SK-N-SH (cell line): ENCODE results near the gene IQUB. TPM values are rescaled to one million over a fixed set of nuclear protein-coding genes. Genes with fewer than 3 reads are reported as not detected.

Experiments used
- CTCF ChIA-PET: fragments of 300-600, 350-600 bp; formaldehyde crosslinking; extraction: SDS; loops from one replicate; lab custom pipeline; 2021; lab: Yijun Ruan, JAX
- POLR2A ChIA-PET: fragments of 350-600 bp; sonication (Branson Sonifier 250); formaldehyde crosslinking; extraction: SDS; loops from one replicate; lab custom pipeline; 2020; ENCODE audit warnings: antibody characterized with exemption, inconsistent platforms; lab: Yijun Ruan, JAX
- DNase-seq: peaks from one replicate; pipeline ENCODE4 v3.0.0; 2012
- H2AFZ ChIP-seq: fragments of 200-600 bp; sonication (generic); 2 replicates; pipeline ENCODE4 v1.8.1; 2016; ENCODE audit warnings: antibody characterized with exemption, mild to moderate bottlenecking, low read depth
- H3F3A ChIP-seq: fragments of 200-600 bp; sonication (generic); replicated peaks from 2 replicates; pipeline ENCODE3; 2016; ENCODE audit warnings: antibody characterized with exemption, mild to moderate bottlenecking; ENCODE audit not compliant: insufficient read depth
- H3K27ac ChIP-seq, 2 experiments: fragments of 200-500 bp in 1 of 2; fragments of 200-600 bp in 1 of 2; sonication (Bioruptor generic) in 1 of 2; sonication (generic), shearing (Covaris generic) in 1 of 2; 2 replicates each; pipeline versions ENCODE4 v1.5.1 to v1.6.1; 2014 to 2016; ENCODE audit warnings: low read depth in 2 of 2, inconsistent platforms in 1 of 2, low read length in 1 of 2, mild to moderate bottlenecking in 1 of 2, mixed read lengths in 1 of 2
- H3K27me3 ChIP-seq: fragments of 200-600 bp; sonication (generic), shearing (Covaris generic); 2 replicates; pipeline ENCODE4 v1.6.1; 2016; ENCODE audit warnings: mixed run types; ENCODE audit not compliant: insufficient read depth
- H3K36me3 ChIP-seq, 2 experiments: fragments of 200-500 bp in 1 of 2; fragments of 200-600 bp in 1 of 2; sonication (Bioruptor generic) in 1 of 2; sonication (generic) in 1 of 2; replicated peaks in 1 of 2; 2 replicates each; pipeline versions ENCODE3 to v1.5.1; 2014 to 2016; ENCODE audit warnings: low read length in 1 of 2, mild to moderate bottlenecking in 1 of 2; ENCODE audit not compliant: insufficient read depth in 2 of 2, control insufficient read depth in 1 of 2
- H3K4me1 ChIP-seq, 2 experiments: fragments of 200-500 bp in 1 of 2; fragments of 200-600 bp in 1 of 2; sonication (Bioruptor generic) in 1 of 2; sonication (generic), shearing (Covaris generic) in 1 of 2; 2 replicates each; pipeline versions ENCODE4 v1.5.1 to v1.6.1; 2014 to 2016; ENCODE audit warnings: low read depth in 1 of 2, low read length in 1 of 2, mixed run types in 1 of 2; ENCODE audit not compliant: insufficient read depth in 2 of 2, control insufficient read depth in 1 of 2
- H3K4me2 ChIP-seq: fragments of 200-600 bp; sonication (generic), shearing (Covaris generic); 2 replicates; pipeline ENCODE4 v1.6.1; 2017; ENCODE audit warnings: mixed run types
- H3K4me3 ChIP-seq, 2 experiments: fragments of 200-500 bp in 1 of 2; fragments of 200-600 bp in 1 of 2; sonication (Bioruptor generic) in 1 of 2; sonication (generic), shearing (Covaris generic) in 1 of 2; 2 replicates each; pipeline versions ENCODE4 v1.5.1 to v1.8.1; 2014 to 2016; ENCODE audit warnings: low read depth in 2 of 2, inconsistent platforms in 1 of 2, low read length in 1 of 2, mild to moderate bottlenecking in 1 of 2, mixed read lengths in 1 of 2, moderate library complexity in 1 of 2
- H3K79me2 ChIP-seq: fragments of 200-600 bp; sonication (generic); 2 replicates; pipeline ENCODE4 v1.8.1; 2017; ENCODE audit warnings: mild to moderate bottlenecking; ENCODE audit not compliant: insufficient read depth
- H3K9ac ChIP-seq: fragments of 200-600 bp; sonication (generic); 2 replicates; pipeline ENCODE4 v1.6.1; 2017; ENCODE audit warnings: mixed run types
- H3K9me2 ChIP-seq: fragments of 200-600 bp; sonication (generic); 2 replicates; pipeline ENCODE4 v1.6.1; 2017; ENCODE audit warnings: mixed run types
- H3K9me3 ChIP-seq: fragments of 200-600 bp; sonication (generic); 2 replicates; pipeline ENCODE4 v1.6.1; 2017; ENCODE audit warnings: mixed run types, mild to moderate bottlenecking, moderate library complexity
- H4K20me1 ChIP-seq: fragments of 200-600 bp; sonication (generic); 2 replicates; pipeline ENCODE4 v1.6.1; 2017; ENCODE audit warnings: mild to moderate bottlenecking, mixed run types; ENCODE audit not compliant: insufficient read depth
- CTCF ChIP-seq: fragments of 200-600 bp; sonication (generic); IDR thresholded peaks from 2 replicates; pipeline ENCODE4 v1.6.1; 2017; ENCODE audit warnings: antibody characterized with exemption, mild to moderate bottlenecking, moderate library complexity
- GATA2 ChIP-seq: sonication (generic); formaldehyde crosslinking; IDR thresholded peaks from 2 replicates; pipeline ENCODE4 v1.5.0; 2020; ENCODE audit warnings: mild to moderate bottlenecking, missing genetic modification reagents
- NFIC ChIP-seq: IDR thresholded peaks from 2 replicates; pipeline ENCODE4 v1.4.0; 2012; ENCODE audit warnings: borderline replicate concordance
- RAD21 ChIP-seq: IDR thresholded peaks from 2 replicates; pipeline ENCODE4 v1.6.1; 2012; ENCODE audit warnings: mild to moderate bottlenecking, low read length
- SMC3 ChIP-seq: IDR thresholded peaks from 2 replicates; pipeline ENCODE4 v1.6.1; 2012; ENCODE audit warnings: low read depth, low read length, improper control_type of control experiment
- USF1 ChIP-seq: IDR thresholded peaks from 2 replicates; pipeline ENCODE4 v1.4.0; 2012; ENCODE audit warnings: low read depth, borderline replicate concordance
- WGBS: methylation state at CpG from one replicate; pipeline ENCODE4 v1.1.6; 2017; ENCODE audit warnings: low lambda C conversion rate; 5-methylcytosine and 5-hydroxymethylcytosine counted together
- polyA plus RNA-seq, 3 experiments: library from polyadenylated mRNA; depleted of rRNA; stranded (reverse); fragments of >200 nt; gene quantifications; 2 replicates each; pipeline ENCODE4 v1.2.3, GENCODE V29; 2012

The IQUB gene
- polyA plus RNA-seq, 1 of the 3 experiments (the other 2 are of a cell fraction), result 0.10 TPM

- DNase-seq, result no peak
- POLR2A ChIA-PET, result no interaction called here
- TF ChIP-seq CTCF (peak; percentile 5; the same call in 1 of the 2 replicates), NFIC (no peak)
- TF ChIP-seq, all 33 proteins: peak for 1
- Histone ChIP-seq H3K9me3 (no peaks in the 10 kb centered on the region), H3K4me3 (no peak overlapping the region; a peak in 1 of 4 replicates), H4K20me1 (no peaks in the 10 kb centered on the region), H3K36me3 (no peaks in the 10 kb centered on the region), H3F3A (no peaks in the 10 kb centered on the region), H3K27ac (no peak overlapping the region), H3K4me1 (no peaks in the 10 kb centered on the region; a peak in 1 of 4 replicates), H3K9me2 (no peaks in the 10 kb centered on the region), H3K4me2 (no peak overlapping the region), H3K9ac (no peak overlapping the region), H3K27me3 (peaks cover 13% of the 10 kb centered on the region; the same call in 1 of the 2 replicates), H2AFZ (no peak overlapping the region), H3K79me2 (no peaks in the 10 kb centered on the region)
- 11% methylated on average over 2 of the region's 2 CpGs for WGBS
- CTCF ChIA-PET, result interaction anchor here (0.8 to 4.0 kb wide), 31 partner anchors 10 to 335 kb away, joined by 3 to 23 read pairs (median 4); partner anchors contain the start of genes NDUFA5 and WASL
These were observed 46.7 kb upstream of the IQUB start for GRCh38 chr7:123581162-123581459.

- peaks cover 13% of the 10 kb centered on the region; the same call in 1 of the 2 replicates for H3K27me3 ChIP-seq
- H3K4me1 ChIP-seq, result no peaks in the 10 kb centered on the region; a peak in 1 of 4 replicates
- H3F3A ChIP-seq, result no peaks in the 10 kb centered on the region
- no peak overlapping the region for H3K27ac ChIP-seq
- H4K20me1 ChIP-seq, result no peaks in the 10 kb centered on the region
- TF ChIP-seq GATA2 (CRISPR knock-in tag) (no peak), USF1 (no peak), RAD21 (peak; percentile 90), CTCF (peak; percentile 84), SMC3 (peak; percentile 83)
- H3K4me3 ChIP-seq, result no peak overlapping the region; a peak in 1 of 4 replicates
- no peaks in the 10 kb centered on the region for H3K79me2 ChIP-seq
- H3K36me3 ChIP-seq, result no peaks in the 10 kb centered on the region
- WGBS, result 37% methylated on average over 8 of the region's 8 CpGs
- no peak overlapping the region for H2AFZ ChIP-seq
- H3K9ac ChIP-seq, result no peak overlapping the region
- H3K9me2 ChIP-seq, result no peaks in the 10 kb centered on the region
- no peak overlapping the region for H3K4me2 ChIP-seq
- H3K9me3 ChIP-seq, result no peaks in the 10 kb centered on the region
- POLR2A ChIA-PET, result no interaction called here
- DNase-seq, result peak; percentile 34
- CTCF ChIA-PET, result interaction anchor here (0.6 to 4.0 kb wide), 33 partner anchors 10 to 335 kb away, joined by 3 to 23 read pairs (median 4); partner anchors contain the start of genes NDUFA5 and WASL
These were observed 46.2 kb upstream of the IQUB start for GRCh38 chr7:123580406-123581161.
